GM21576 (cell line): ENCODE data around the gene ARSD.
"Not testable (repeated sequence)": the region's sequence is repeated elsewhere in the genome, so short reads cannot be mapped to it uniquely, and the experiment has no call there.

ENCODE experiments used
- ATAC-seq: cut with Tn5 transposase; IDR thresholded peaks from one replicate; pipeline ENCODE4 v1.9.1; 2021; ENCODE audit warnings: mild to moderate bottlenecking, moderate library complexity; ENCODE audit not compliant: unreplicated experiment

ARSD gene

GRCh38 chrX:2928583-2929434 is at the start of gene ARSD:
Gene ARSD (minus strand): TSS chrX:2929339. CDS start chrX:2929275, 64 bp downstream.
- peak; percentile 94 for ATAC-seq

GRCh38 chrX:2978639-2979038 is 49.5 kb upstream of the ARSD start:
- not testable (repeated sequence) for ATAC-seq

GRCh38 chrX:2974961-2975360 is 45.8 kb upstream of the ARSD start:
- no peak for ATAC-seq

GRCh38 chrX:2972391-2972790 is 43.3 kb upstream of the ARSD start:
- ATAC-seq, result no peak

- ATAC-seq, result no peak
These were observed 39.9 kb upstream of the ARSD start for GRCh38 chrX:2969021-2969420.

GRCh38 chrX:2967998-2968909 is 39.1 kb upstream of the ARSD start:
- ATAC-seq, result no peak

- no peak for ATAC-seq
These were observed 38.4 kb upstream of the ARSD start for GRCh38 chrX:2967584-2967983.

GRCh38 chrX:2967012-2967411 is 37.9 kb upstream of the ARSD start:
- ATAC-seq, result no peak

- peak; percentile 77 for ATAC-seq
These were observed 36.8 kb upstream of the ARSD start for GRCh38 chrX:2965965-2966364.

GRCh38 chrX:2963992-2964794 is 35.1 kb upstream of the ARSD start:
- not testable (repeated sequence) for ATAC-seq

GRCh38 chrX:2963449-2963848 is 34.3 kb upstream of the ARSD start:
- ATAC-seq, result not testable (repeated sequence)

GRCh38 chrX:2962381-2962780 is 33.2 kb upstream of the ARSD start:
- no peak for ATAC-seq

- no peak for ATAC-seq
These were observed 31.8 kb upstream of the ARSD start for GRCh38 chrX:2960861-2961515.

- no peak for ATAC-seq
These were observed 29.1 kb upstream of the ARSD start for GRCh38 chrX:2958199-2958598.

- ATAC-seq, result no peak
These were observed 26.7 kb upstream of the ARSD start for GRCh38 chrX:2955838-2956237.

GRCh38 chrX:2955281-2955680 is 26.1 kb upstream of the ARSD start:
- no peak for ATAC-seq

- ATAC-seq, result no peak
These were observed 25.4 kb upstream of the ARSD start for GRCh38 chrX:2954541-2954940.

GRCh38 chrX:2937942-2938341 is 8.8 kb upstream of the ARSD start:
- ATAC-seq, result not testable (repeated sequence)

- ATAC-seq, result no peak
These were observed 5.9 kb upstream of the ARSD start for GRCh38 chrX:2934715-2935710.
